WTC11 (cell line): Measurements from ENCODE around the gene IFI16.

Experiments
- ATF2 ChIP-seq: sonication (generic); formaldehyde crosslinking; IDR thresholded peaks from 2 replicates; pipeline ENCODE4 v1.8.1; 2022; ENCODE audit warnings: low read depth, missing genetic modification reagents, borderline replicate concordance
- CTCF ChIP-seq: fragments of 200-600 bp; IDR thresholded peaks from 2 replicates; pipeline ENCODE4 v1.8.0; 2022; ENCODE audit warnings: antibody characterized with exemption
- ELF4 ChIP-seq: sonication (generic); formaldehyde crosslinking; IDR thresholded peaks from 2 replicates; pipeline ENCODE4 v1.8.1; 2022; ENCODE audit warnings: low read depth, mild to moderate bottlenecking, moderate library complexity, missing genetic modification reagents
- PRDM15 ChIP-seq: sonication (generic); formaldehyde crosslinking; IDR thresholded peaks from 2 replicates; pipeline ENCODE4 v1.8.0; 2022; ENCODE audit warnings: missing genetic modification reagents
- PREB ChIP-seq: sonication (generic); formaldehyde crosslinking; IDR thresholded peaks from 2 replicates; pipeline ENCODE4 v1.8.1; 2022; ENCODE audit warnings: mild to moderate bottlenecking, missing genetic modification reagents, moderate library complexity, borderline replicate concordance
- ZBTB43 ChIP-seq: sonication (generic); formaldehyde crosslinking; IDR thresholded peaks from 2 replicates; pipeline ENCODE4 v1.8.1; 2023; ENCODE audit warnings: mild to moderate bottlenecking, missing genetic modification reagents
- ZNF232 ChIP-seq: sonication (generic); formaldehyde crosslinking; IDR thresholded peaks from 2 replicates; pipeline ENCODE4 v1.8.0; 2022; ENCODE audit warnings: mild to moderate bottlenecking, missing genetic modification reagents
- ZNF423 ChIP-seq: fragments of 250-450 bp; sonication (Bioruptor Pico); IDR thresholded peaks from 2 replicates; pipeline ENCODE4 v2.1.2; 2022; ENCODE audit warnings: mild to moderate bottlenecking, moderate library complexity

- TF ChIP-seq CTCF = no peak
- no peak for TF ChIP-seq PRDM15
- TF ChIP-seq ELF4 (CRISPR knock-in tag) = no peak
- TF ChIP-seq ZNF232 (CRISPR knock-in tag) = no peak
- no peak for TF ChIP-seq ZBTB43 (CRISPR knock-in tag)
- no peak for TF ChIP-seq PREB (CRISPR knock-in tag)
- no peak for TF ChIP-seq ZNF423
- no peak for TF ChIP-seq ATF2 (CRISPR knock-in tag)
Observed at GRCh38 chr1:159088546-159089183, 79.0 kb downstream of the IFI16 start.
